Cortex of kidney (tissue), 1 donor: ENCODE results near the gene DUSP18.
"Not testable (repeated sequence)": the region's sequence is repeated elsewhere in the genome, so short reads cannot be mapped to it uniquely, and the experiment has no call there.

Experiments used
- DNase-seq: peaks from one replicate; lab custom pipeline; 2025; lab: John Stamatoyannopoulos, UW

DUSP18 gene

GRCh38 chr22:30640361-30640760 is 27.3 kb downstream of the DUSP18 start:
- DNase-seq = no peak

- no peak for DNase-seq
Measured at GRCh38 chr22:30637701-30638114, 30.0 kb downstream of the DUSP18 start.

GRCh38 chr22:30636226-30637077 is 31.2 kb downstream of the DUSP18 start:
- DNase-seq = no peak

GRCh38 chr22:30635273-30636225 is 32.1 kb downstream of the DUSP18 start, which contains the start of gene SLC35E4:
SLC35E4 (plus strand) TSS chr22:30635781; CDS start chr22:30636451, 670 bp downstream.
- no peak for DNase-seq

GRCh38 chr22:30634471-30635233 is 33.0 kb downstream of the DUSP18 start:
- no peak for DNase-seq

- not testable (repeated sequence) for DNase-seq
Measured at GRCh38 chr22:30631469-30631868, 36.2 kb downstream of the DUSP18 start.

- no peak for DNase-seq
Measured at GRCh38 chr22:30628491-30628890, 39.2 kb downstream of the DUSP18 start.

- DNase-seq = no peak
Measured at GRCh38 chr22:30627471-30627870, 40.2 kb downstream of the DUSP18 start.

- no peak for DNase-seq
Measured at GRCh38 chr22:30626413-30626812, 41.3 kb downstream of the DUSP18 start.

- DNase-seq = not testable (repeated sequence)
Measured at GRCh38 chr22:30619909-30620308, 47.8 kb downstream of the DUSP18 start.

- DNase-seq = no peak
Measured at GRCh38 chr22:30617819-30618218, 49.9 kb downstream of the DUSP18 start.

- no peak for DNase-seq
Measured at GRCh38 chr22:30615543-30615954, 52.1 kb downstream of the DUSP18 start.

GRCh38 chr22:30614879-30615278 is 52.8 kb downstream of the DUSP18 start:
- no peak for DNase-seq

GRCh38 chr22:30614268-30614667 is 53.4 kb downstream of the DUSP18 start:
- DNase-seq = no peak

- no peak for DNase-seq
Measured at GRCh38 chr22:30612789-30613188, 54.9 kb downstream of the DUSP18 start.
